ENCODE results near the gene SSB. TPM values are rescaled to one million over a fixed set of nuclear protein-coding genes. Genes with fewer than 3 reads are reported as not detected.

Gene SSB
- total RNA-seq (100 to 1,000 TPM in 3 of 5 experiments, 10 to 100 TPM in 2; 88.3 to 104 (median 102) TPM), polyA plus RNA-seq (100 to 1,000 TPM in 1 of 2 donors, 10 to 100 TPM in 1; 80.5 to 150 TPM), total RNA-seq (106 reads per million, percentile 85 among the genes with 10 or more reads in this experiment)

DNA sequence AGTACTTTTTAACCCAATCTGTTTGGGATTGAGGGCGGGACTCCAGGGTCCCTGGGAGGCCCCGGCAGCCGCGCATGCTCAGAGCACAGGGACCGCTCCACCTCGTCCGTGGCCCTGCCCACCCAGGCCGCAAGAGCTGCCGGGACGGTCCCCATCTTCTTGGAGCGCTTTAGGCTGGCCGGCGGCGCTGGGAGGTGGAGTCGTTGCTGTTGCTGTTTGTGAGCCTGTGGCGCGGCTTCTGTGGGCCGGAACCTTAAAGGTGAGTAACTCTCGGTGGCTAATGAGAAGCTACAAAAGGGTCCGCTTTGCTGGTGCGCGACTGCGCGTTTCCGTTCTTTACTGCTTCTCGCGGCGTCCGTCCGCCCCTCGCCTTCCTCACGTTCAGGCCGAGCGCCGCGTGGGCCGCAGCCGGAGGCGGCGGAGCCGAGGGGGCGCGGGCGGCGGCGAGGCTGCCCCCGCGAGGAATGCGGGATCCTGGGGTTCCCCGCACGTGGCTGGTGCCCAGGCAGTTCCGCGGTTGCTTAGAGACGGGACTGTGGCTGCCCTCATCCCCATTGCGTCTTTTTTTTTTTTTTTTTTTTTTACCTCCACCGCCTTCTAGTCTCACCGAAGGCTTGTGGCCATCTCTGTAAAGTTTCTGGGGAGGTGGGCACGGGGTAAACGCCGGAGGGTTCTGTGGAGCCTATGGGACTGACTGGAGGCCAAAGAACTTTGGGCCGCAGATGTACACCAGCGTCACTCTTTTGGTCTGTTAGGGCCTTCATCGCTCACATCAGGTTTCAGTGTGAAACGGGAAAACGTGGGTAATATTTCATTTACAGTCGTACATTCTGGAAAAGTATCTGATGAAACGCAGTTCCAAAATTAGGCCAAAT is at the start of gene SSB:
Gene SSB, plus strand, starts transcription at position 154 of the 875 bp plus-strand sequence. CDS start 2,090 bp downstream, outside the sequence.
- Histone ChIP-seq H3K4me1 (ENCODE audit: control insufficient read depth in 2 of 2, insufficient read depth in 2 of 2, low read length in 2 of 2) (peaks cover 11 to 21% of the 10 kb centered on the region in 2 donors), H3K9me3 (ENCODE audit: control insufficient read depth in 2 of 3, low read length in 3 of 3) (no peaks in the 10 kb centered on the region), H3K27ac (ENCODE audit: low read depth, low read length) (peak within 1 kb of the TSS; percentile 95), H3K27me3 (ENCODE audit: control insufficient read depth in 2 of 2, insufficient read depth in 2 of 2, low read length in 2 of 2) (no peaks in the 10 kb centered on the region), H3K36me3 (ENCODE audit: control insufficient read depth in 2 of 3, insufficient read depth in 3 of 3, low read length in 3 of 3) (peaks cover 0 to 6% (median 0%) of the 10 kb centered on the region in 3 experiments), H3K4me3 (ENCODE audit: low read length) (peak within 1 kb of the TSS; percentile 84)
- H3K9me3 Mint-ChIP-seq = no peaks in the 10 kb centered on the region
- peaks cover 0 to 10% (median 0%) of the 10 kb centered on the region in 5 donors for H3K36me3 Mint-ChIP-seq
- peaks cover 0 to 9% (median 0%) of the 10 kb centered on the region in 5 donors for H3K27me3 Mint-ChIP-seq
- ATAC-seq = peak; percentile 95
- H3K4me3 Mint-ChIP-seq = peak within 1 kb of the TSS; percentile 80 to 94 (median 90)
- POLR2A ChIA-PET = interaction anchor here (1.2 to 2.3 kb wide), 7 partner anchors 10 to 225 kb away, joined by 3 to 9 read pairs (median 5); partner anchors contain the start of genes CFAP210, FASTKD1, METTL5 and PHOSPHO2
- peak within 1 kb of the TSS; percentile 87 to 97 (median 94) for H3K27ac Mint-ChIP-seq
- peaks cover 10 to 50% (median 37%) of the 10 kb centered on the region in 7 donors for H3K4me1 Mint-ChIP-seq
- DNase-seq = peak; percentile 75 to 93 (median 83)
- intact Hi-C loops (cut with micrococcal nuclease) = loop anchor here (1.0 to 10.0 kb wide), 9 partner anchors 12 to 1130 kb away; partner anchors contain the start of genes CFAP210 (in 2 of the 2), FASTKD1 (in 2 of the 2), METTL5 (in 2 of the 2) and PHOSPHO2 (in 2 of the 2)
- CTCF ChIA-PET = no interaction called here

DNA sequence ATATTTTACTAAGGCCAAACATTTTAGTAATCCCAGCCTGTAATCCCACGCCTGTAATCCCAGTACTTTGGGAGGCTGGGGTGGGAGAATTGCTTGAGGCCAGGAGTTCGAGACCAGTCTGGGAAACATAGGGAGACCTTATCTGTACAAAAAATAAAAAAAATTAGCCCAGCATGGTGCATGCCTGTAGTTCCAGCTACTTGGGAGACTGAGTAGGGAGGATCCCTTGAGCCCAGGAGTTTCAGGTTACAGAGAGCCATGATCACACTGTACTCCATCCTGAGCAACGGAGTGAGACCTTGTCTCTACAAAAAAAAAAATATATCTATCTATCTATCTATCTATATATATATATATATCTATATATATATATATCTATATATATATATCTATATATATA is 45.9 kb upstream of the SSB start:
- Histone ChIP-seq H3K36me3 (ENCODE audit: control insufficient read depth in 2 of 3, insufficient read depth in 3 of 3, low read length in 3 of 3) (no peaks in the 10 kb centered on the region), H3K9me3 (ENCODE audit: control insufficient read depth in 2 of 3, low read length in 3 of 3) (no peaks in the 10 kb centered on the region), H3K27me3 (ENCODE audit: control insufficient read depth in 2 of 2, insufficient read depth in 2 of 2, low read length in 2 of 2) (no peaks in the 10 kb centered on the region), H3K27ac (ENCODE audit: low read depth, low read length) (no peak overlapping the region), H3K4me3 (ENCODE audit: low read length) (no peak overlapping the region), H3K4me1 (ENCODE audit: control insufficient read depth in 2 of 2, insufficient read depth in 2 of 2, low read length in 2 of 2) (no peaks in the 10 kb centered on the region)
- Mint-ChIP-seq H3K27ac (no peak overlapping the region), H3K9me3 (no peaks in the 10 kb centered on the region), H3K4me3 (no peak overlapping the region), H3K4me1 (no peaks in the 10 kb centered on the region), H3K36me3 (no peaks in the 10 kb centered on the region), H3K27me3 (peaks cover 0 to 3% (median 0%) of the 10 kb centered on the region in 5 donors)
- DNase-seq = no peak
- CTCF ChIA-PET = no interaction called here
- intact Hi-C loops (cut with micrococcal nuclease) = no loop called here
- no peak for ATAC-seq
- POLR2A ChIA-PET = no interaction called here

DNA sequence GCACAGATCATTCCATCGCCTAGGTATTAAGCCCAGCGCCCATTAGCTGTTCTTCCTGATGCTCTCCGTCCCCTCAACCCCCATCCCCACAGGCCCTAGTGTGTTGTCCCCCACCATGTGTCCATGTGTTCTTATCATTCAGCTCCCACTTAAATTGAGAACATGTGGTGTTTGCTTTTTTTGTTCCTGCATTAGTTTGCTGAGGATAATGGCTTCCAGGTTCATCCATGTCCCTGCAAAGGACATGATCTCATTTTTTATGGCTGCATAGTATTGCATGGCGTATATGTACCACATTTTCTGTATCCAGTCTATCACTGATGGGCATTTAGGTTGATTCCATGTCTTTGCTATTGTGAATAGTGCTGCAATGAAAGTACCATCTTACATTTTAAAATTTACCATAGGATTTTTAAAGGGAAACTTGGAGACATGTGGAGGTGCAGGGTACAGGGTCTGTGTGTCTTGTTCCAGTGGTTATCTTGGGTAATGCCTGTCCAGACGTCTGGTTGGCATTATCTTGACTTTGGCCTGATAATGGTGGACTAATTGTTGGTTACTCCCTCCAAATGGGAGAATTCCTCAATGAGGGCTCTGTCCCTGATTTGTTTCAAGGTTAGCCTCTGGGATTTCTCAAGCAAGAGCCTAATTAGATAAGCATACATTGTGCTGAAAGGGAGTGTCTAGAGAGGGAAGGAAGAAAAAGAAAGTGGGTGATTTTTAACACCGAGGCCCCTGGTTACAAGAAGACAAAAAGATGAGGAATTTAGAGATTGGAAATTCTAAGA is 43.4 kb upstream of the SSB start:
- ATAC-seq (no peak), DNase-seq (no peak)
- H3K36me3 Mint-ChIP-seq = peaks cover 0 to 2% (median 0%) of the 10 kb centered on the region in 5 donors
- peaks cover 0 to 3% (median 0%) of the 10 kb centered on the region in 5 donors for H3K27me3 Mint-ChIP-seq
- Histone ChIP-seq H3K36me3 (ENCODE audit: control insufficient read depth in 2 of 3, insufficient read depth in 3 of 3, low read length in 3 of 3) (no peaks in the 10 kb centered on the region), H3K4me3 (ENCODE audit: low read length) (no peak overlapping the region), H3K4me1 (ENCODE audit: control insufficient read depth in 2 of 2, insufficient read depth in 2 of 2, low read length in 2 of 2) (no peaks in the 10 kb centered on the region), H3K9me3 (ENCODE audit: control insufficient read depth in 2 of 3, low read length in 3 of 3) (no peaks in the 10 kb centered on the region), H3K27me3 (ENCODE audit: control insufficient read depth in 2 of 2, insufficient read depth in 2 of 2, low read length in 2 of 2) (no peaks in the 10 kb centered on the region), H3K27ac (ENCODE audit: low read depth, low read length) (no peak overlapping the region)
- H3K4me3 Mint-ChIP-seq = no peak overlapping the region
- H3K27ac Mint-ChIP-seq = no peak overlapping the region
- intact Hi-C loops (cut with micrococcal nuclease) = no loop called here
- CTCF ChIA-PET = no interaction called here
- H3K4me1 Mint-ChIP-seq = peaks cover 0 to 4% (median 0%) of the 10 kb centered on the region in 7 donors
- H3K9me3 Mint-ChIP-seq = no peaks in the 10 kb centered on the region
- POLR2A ChIA-PET = no interaction called here

DNA sequence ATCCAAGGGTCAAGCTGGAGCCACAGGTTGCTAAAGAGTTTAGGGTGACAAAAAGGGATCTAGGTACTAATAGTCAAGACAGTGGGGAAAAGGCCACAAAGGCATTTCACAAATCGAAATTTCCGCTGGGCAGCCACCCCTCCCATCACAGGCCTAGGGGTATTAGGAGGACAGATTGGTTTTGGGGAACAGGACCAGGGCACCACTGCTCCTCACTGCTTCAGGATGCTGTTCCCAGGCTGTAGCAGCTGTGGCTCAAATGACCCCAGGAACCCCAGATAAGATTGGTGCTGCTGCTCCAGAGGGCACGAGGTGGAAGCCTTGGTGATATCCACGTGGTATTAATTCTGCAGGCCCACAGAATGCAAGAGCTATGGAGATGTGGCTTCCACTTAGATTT is 42.3 kb upstream of the SSB start:
- DNase-seq (no peak), ATAC-seq (no peak)
- no peaks in the 10 kb centered on the region for H3K27me3 ChIP-seq (ENCODE audit: control insufficient read depth in 2 of 2, insufficient read depth in 2 of 2, low read length in 2 of 2)
- H3K27ac Mint-ChIP-seq = no peak overlapping the region
- no peaks in the 10 kb centered on the region for H3K9me3 ChIP-seq (ENCODE audit: control insufficient read depth in 2 of 3, low read length in 3 of 3)
- CTCF ChIA-PET = no interaction called here
- POLR2A ChIA-PET = no interaction called here
- no peaks in the 10 kb centered on the region for H3K36me3 ChIP-seq (ENCODE audit: control insufficient read depth in 2 of 3, insufficient read depth in 3 of 3, low read length in 3 of 3)
- no peaks in the 10 kb centered on the region for H3K4me1 ChIP-seq (ENCODE audit: control insufficient read depth in 2 of 2, insufficient read depth in 2 of 2, low read length in 2 of 2)
- H3K4me1 Mint-ChIP-seq = peaks cover 0 to 9% (median 0%) of the 10 kb centered on the region in 7 donors
- intact Hi-C loops (cut with micrococcal nuclease) = no loop called here
- H3K36me3 Mint-ChIP-seq = peaks cover 0 to 4% (median 0%) of the 10 kb centered on the region in 5 donors
- H3K27me3 Mint-ChIP-seq = peaks cover 0 to 5% (median 0%) of the 10 kb centered on the region in 5 donors
- H3K4me3 ChIP-seq (ENCODE audit: low read length) = no peak overlapping the region
- no peak overlapping the region for H3K27ac ChIP-seq (ENCODE audit: low read depth, low read length)
- no peaks in the 10 kb centered on the region for H3K9me3 Mint-ChIP-seq
- H3K4me3 Mint-ChIP-seq = no peak overlapping the region

DNA sequence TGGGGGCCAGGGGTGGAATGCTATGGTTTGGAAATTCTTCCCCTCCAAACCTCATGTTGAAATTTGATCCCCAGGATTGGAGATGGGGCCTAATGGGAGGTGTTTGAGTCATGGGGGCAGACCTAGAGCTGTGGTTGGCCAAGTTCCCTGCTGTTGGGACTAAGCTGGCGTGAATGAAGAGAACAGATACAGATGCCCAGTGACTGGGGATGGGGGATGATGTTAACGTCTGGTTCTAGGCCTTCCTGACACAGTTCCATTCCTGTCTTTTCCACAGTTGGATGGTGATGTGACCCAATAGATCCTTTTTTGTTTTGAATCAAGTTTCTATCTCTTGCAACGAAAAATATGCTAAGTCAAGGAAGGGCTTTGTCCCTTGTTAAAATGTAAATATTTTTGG is 41.3 kb upstream of the SSB start:
- DNase-seq (no peak), ATAC-seq (no peak)
- Histone ChIP-seq H3K27me3 (ENCODE audit: control insufficient read depth in 2 of 2, insufficient read depth in 2 of 2, low read length in 2 of 2) (no peaks in the 10 kb centered on the region), H3K4me1 (ENCODE audit: control insufficient read depth in 2 of 2, insufficient read depth in 2 of 2, low read length in 2 of 2) (no peaks in the 10 kb centered on the region), H3K27ac (ENCODE audit: low read depth, low read length) (no peak overlapping the region), H3K36me3 (ENCODE audit: control insufficient read depth in 2 of 3, insufficient read depth in 3 of 3, low read length in 3 of 3) (no peaks in the 10 kb centered on the region), H3K4me3 (ENCODE audit: low read length) (no peak overlapping the region), H3K9me3 (ENCODE audit: control insufficient read depth in 2 of 3, low read length in 3 of 3) (no peaks in the 10 kb centered on the region)
- peaks cover 0 to 4% (median 0%) of the 10 kb centered on the region in 5 donors for H3K36me3 Mint-ChIP-seq
- H3K27me3 Mint-ChIP-seq = peaks cover 0 to 5% (median 3%) of the 10 kb centered on the region in 5 donors
- no peak overlapping the region for H3K27ac Mint-ChIP-seq
- POLR2A ChIA-PET = no interaction called here
- H3K9me3 Mint-ChIP-seq = no peaks in the 10 kb centered on the region
- H3K4me1 Mint-ChIP-seq = peaks cover 0 to 18% (median 0%) of the 10 kb centered on the region in 7 donors
- CTCF ChIA-PET = no interaction called here
- intact Hi-C loops (cut with micrococcal nuclease) = no loop called here
- no peak overlapping the region for H3K4me3 Mint-ChIP-seq

DNA sequence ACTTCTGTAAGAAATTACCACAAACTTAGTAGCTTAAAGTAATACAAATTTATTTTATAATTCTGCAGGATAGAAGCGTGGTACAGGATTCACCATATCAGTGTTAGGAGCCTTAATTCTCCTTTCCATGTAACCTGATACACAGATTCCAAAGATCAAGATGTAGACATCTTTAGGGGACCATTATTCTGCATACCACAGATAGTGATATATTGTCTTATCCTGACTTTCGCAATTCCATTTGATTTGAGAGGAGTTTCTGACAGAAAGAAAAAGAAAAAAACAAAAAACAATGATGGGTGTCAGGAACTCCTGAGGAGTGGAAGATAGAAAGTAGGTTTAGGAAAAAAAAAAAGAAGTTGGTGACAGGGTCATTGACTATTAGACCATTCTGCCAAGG is 40.9 kb upstream of the SSB start:
- H3K4me3 ChIP-seq (ENCODE audit: low read length) = no peak overlapping the region
- intact Hi-C loops (cut with micrococcal nuclease) = no loop called here

More for the DNA sequence above, 40.9 kb upstream of the SSB start:
- H3K27me3 Mint-ChIP-seq = peaks cover 0 to 5% (median 5%) of the 10 kb centered on the region in 5 donors
- H3K4me3 Mint-ChIP-seq = no peak overlapping the region
- Histone ChIP-seq H3K4me1 (ENCODE audit: control insufficient read depth in 2 of 2, insufficient read depth in 2 of 2, low read length in 2 of 2) (no peaks in the 10 kb centered on the region), H3K27ac (ENCODE audit: low read depth, low read length) (no peak overlapping the region), H3K27me3 (ENCODE audit: control insufficient read depth in 2 of 2, insufficient read depth in 2 of 2, low read length in 2 of 2) (no peaks in the 10 kb centered on the region), H3K36me3 (ENCODE audit: control insufficient read depth in 2 of 3, insufficient read depth in 3 of 3, low read length in 3 of 3) (no peaks in the 10 kb centered on the region), H3K9me3 (ENCODE audit: control insufficient read depth in 2 of 3, low read length in 3 of 3) (no peaks in the 10 kb centered on the region)
- H3K9me3 Mint-ChIP-seq = no peaks in the 10 kb centered on the region
- DNase-seq = no peak
- peaks cover 0 to 19% (median 0%) of the 10 kb centered on the region in 7 donors for H3K4me1 Mint-ChIP-seq
- peaks cover 0 to 4% (median 0%) of the 10 kb centered on the region in 5 donors for H3K36me3 Mint-ChIP-seq
- POLR2A ChIA-PET = no interaction called here
- ATAC-seq = no peak
- CTCF ChIA-PET = no interaction called here
- no peak overlapping the region for H3K27ac Mint-ChIP-seq

Data from naive thymus-derived CD4-positive, alpha-beta T cell (primary cell).